Astrocyte (in vitro differentiated cells and primary cell): ENCODE results near the gene FBP2.

Source experiments
- EZH2 ChIP-seq: IDR thresholded peaks from 2 replicates; pipeline ENCODE4 v1.6.1; 2012; ENCODE audit warnings: mild to moderate bottlenecking, low read length, inconsistent platforms; ENCODE audit not compliant: insufficient read depth
- TF ChIP-seq, protein P1 (sequence below): IDR thresholded peaks from 2 replicates; pipeline ENCODE4 v1.5.1; 2011; ENCODE audit warnings: low read depth, mild to moderate bottlenecking, inconsistent platforms, low read length, moderate library complexity; ENCODE audit not compliant: insufficient read depth

DNA sequence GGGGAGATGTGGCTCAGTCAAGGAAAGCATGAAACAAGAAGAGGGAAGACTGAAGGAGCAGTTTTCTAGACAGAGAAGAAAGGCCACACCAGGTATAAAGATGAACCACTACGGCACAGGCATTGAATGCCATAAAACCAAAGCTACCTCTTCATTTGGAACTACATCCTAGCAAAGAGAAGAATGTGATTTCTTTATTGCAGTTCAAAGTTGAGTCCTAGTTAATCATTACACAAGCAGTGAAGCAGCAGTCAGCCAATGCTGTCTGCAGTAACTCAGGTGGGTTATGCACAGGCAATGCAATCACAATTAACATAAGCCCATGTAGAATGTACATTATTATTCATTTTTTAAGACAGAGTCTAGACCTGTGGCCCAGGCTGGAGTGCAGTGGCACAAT is 60.5 kb downstream of the FBP2 start:
- TF ChIP-seq, protein P1, sequence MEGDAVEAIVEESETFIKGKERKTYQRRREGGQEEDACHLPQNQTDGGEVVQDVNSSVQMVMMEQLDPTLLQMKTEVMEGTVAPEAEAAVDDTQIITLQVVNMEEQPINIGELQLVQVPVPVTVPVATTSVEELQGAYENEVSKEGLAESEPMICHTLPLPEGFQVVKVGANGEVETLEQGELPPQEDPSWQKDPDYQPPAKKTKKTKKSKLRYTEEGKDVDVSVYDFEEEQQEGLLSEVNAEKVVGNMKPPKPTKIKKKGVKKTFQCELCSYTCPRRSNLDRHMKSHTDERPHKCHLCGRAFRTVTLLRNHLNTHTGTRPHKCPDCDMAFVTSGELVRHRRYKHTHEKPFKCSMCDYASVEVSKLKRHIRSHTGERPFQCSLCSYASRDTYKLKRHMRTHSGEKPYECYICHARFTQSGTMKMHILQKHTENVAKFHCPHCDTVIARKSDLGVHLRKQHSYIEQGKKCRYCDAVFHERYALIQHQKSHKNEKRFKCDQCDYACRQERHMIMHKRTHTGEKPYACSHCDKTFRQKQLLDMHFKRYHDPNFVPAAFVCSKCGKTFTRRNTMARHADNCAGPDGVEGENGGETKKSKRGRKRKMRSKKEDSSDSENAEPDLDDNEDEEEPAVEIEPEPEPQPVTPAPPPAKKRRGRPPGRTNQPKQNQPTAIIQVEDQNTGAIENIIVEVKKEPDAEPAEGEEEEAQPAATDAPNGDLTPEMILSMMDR: no peak
- TF ChIP-seq EZH2: no peak
